ENCODE measurements around the gene STXBP5L.

- TF ChIP-seq SP1 (IDR thresholded peaks at IDR 0.05): no peak
- no peak for TF ChIP-seq BHLHE40 (IDR thresholded peaks at IDR 0.05; ENCODE audit: borderline replicate concordance)
These were observed 388.0 kb downstream of the STXBP5L start for GRCh38 chr3:121295979-121296378.

All from HEK293T (cell line).